ENCODE data around the gene SLC39A11.

GRCh38 chr17:72969293-72969906, 123.1 kb downstream of the SLC39A11 start:
- TF ChIP-seq CTCF (IDR thresholded peaks at IDR 0.05; ENCODE audit: poor library complexity, severe bottlenecking) (no peak), POLR2AphosphoS5 (IDR thresholded peaks at IDR 0.05) (no peak), EP300 (conservative IDR thresholded peaks at IDR 0.05; ENCODE audit: poor library complexity, severe bottlenecking) (no peak), REST (IDR thresholded peaks at IDR 0.05; ENCODE audit: borderline replicate concordance) (no peak), TAF1 (IDR thresholded peaks at IDR 0.05; ENCODE audit: low read depth) (no peak)
